Keratinocyte (primary cell): ENCODE measurements around the gene CCDC182. TPM values are rescaled to one million over a fixed set of nuclear protein-coding genes. Genes with fewer than 3 reads are reported as not detected.

Experiments
- DNase-seq: peaks from one replicate; pipeline ENCODE4 v3.0.0-alpha.2; 2011; ENCODE audit warnings: low read depth, missing footprints, low spot score
- FAIRE-seq: peaks from 2 replicates; lab custom pipeline; 2011; peaks lifted over from hg19 to GRCh38; lab: Jason Lieb, UNC
- H2AFZ ChIP-seq: 2 replicates; pipeline ENCODE4 v1.6.0; 2012; ENCODE audit warnings: low read length, control low read depth, inconsistent platforms; ENCODE audit not compliant: control insufficient read depth
- H3K27ac ChIP-seq: 2 replicates; pipeline ENCODE4 v1.5.1; 2011; ENCODE audit warnings: low read length; ENCODE audit not compliant: control insufficient read depth, insufficient read depth
- H3K27me3 ChIP-seq: 3 replicates; pipeline ENCODE4 v1.6.0; 2011; ENCODE audit warnings: low read length; ENCODE audit not compliant: control insufficient read depth, insufficient read depth; ENCODE audit errors: extremely low read depth
- H3K36me3 ChIP-seq, 2 experiments: 2 replicates in 1 of 2; 3 replicates in 1 of 2; pipeline ENCODE4 v1.5.1; 2011; ENCODE audit warnings: low read length in 2 of 2, mild to moderate bottlenecking in 1 of 2; ENCODE audit not compliant: control insufficient read depth in 2 of 2, insufficient read depth in 2 of 2; ENCODE audit errors: extremely low read depth in 1 of 2
- H3K4me1 ChIP-seq: 3 replicates; pipeline ENCODE4 v1.5.1; 2011; ENCODE audit warnings: low read length; ENCODE audit not compliant: control insufficient read depth, insufficient read depth; ENCODE audit errors: extremely low read depth
- H3K4me2 ChIP-seq: 3 replicates; pipeline ENCODE4 v1.6.0; 2011; ENCODE audit warnings: low read depth, low read length; ENCODE audit not compliant: control insufficient read depth, insufficient read depth; ENCODE audit errors: extremely low read depth
- H3K4me3 ChIP-seq, 3 experiments: fragments of 200-600 bp in 1 of 3; sonication (generic) in 1 of 3; 2 replicates in 2 of 3; 3 replicates in 1 of 3; pipeline ENCODE4 v1.5.1; 2011 to 2016; ENCODE audit warnings: low read length in 3 of 3, mild to moderate bottlenecking in 3 of 3, control low read depth in 2 of 3, inconsistent platforms in 1 of 3, low read depth in 1 of 3, mixed read lengths in 1 of 3, mixed run types in 1 of 3, moderate library complexity in 1 of 3; ENCODE audit not compliant: control insufficient read depth in 2 of 3, insufficient read depth in 2 of 3; ENCODE audit errors: extremely low read depth in 1 of 3
- H3K79me2 ChIP-seq: 2 replicates; pipeline ENCODE4 v1.6.0; 2012; ENCODE audit warnings: low read length; ENCODE audit not compliant: control insufficient read depth, insufficient read depth
- H3K9ac ChIP-seq: 3 replicates; pipeline ENCODE4 v1.6.0; 2011; ENCODE audit warnings: low read length; ENCODE audit not compliant: control insufficient read depth, insufficient read depth; ENCODE audit errors: extremely low read depth
- H3K9me1 ChIP-seq: 3 replicates; pipeline ENCODE4 v1.6.0; 2011; ENCODE audit warnings: low read length; ENCODE audit not compliant: control insufficient read depth, insufficient read depth; ENCODE audit errors: extremely low read depth
- H3K9me3 ChIP-seq: 2 replicates; pipeline ENCODE4 v1.5.1; 2012; ENCODE audit warnings: low read depth, low read length; ENCODE audit not compliant: control insufficient read depth
- H4K20me1 ChIP-seq: 3 replicates; pipeline ENCODE4 v1.6.0; 2011; ENCODE audit warnings: low read length; ENCODE audit not compliant: control insufficient read depth, insufficient read depth; ENCODE audit errors: extremely low read depth
- EZH2 ChIP-seq: IDR thresholded peaks from one replicate; pipeline ENCODE4 v1.6.1; 2012; ENCODE audit warnings: inconsistent platforms, mild to moderate bottlenecking, low read length, moderate library complexity
- dilution Hi-C: fragments of 300-500 bp; cut with MboI; formaldehyde crosslinking; loops from one replicate; pipeline ENCODE4 v1.7.0; 2020; ENCODE audit warnings: low sequenced_read_pairs; ENCODE audit not compliant: extremely low pct_ligation_motif_present
- polyA plus RNA-seq, 5 experiments: library from polyadenylated mRNA; depleted of rRNA in 3 of 5; stranded (reverse) in 3 of 5; stranded (forward) in 1 of 5; unstranded in 1 of 5; fragments of >200 nt; gene quantifications; 1 replicate in 1 of 5; 2 replicates in 3 of 5; 3 replicates in 1 of 5; pipeline versions ENCODE4 v1.2.1 to v1.2.3, GENCODE V29; 2011 to 2012; ENCODE audit warnings: missing spikeins in 2 of 5, low read depth in 1 of 5, low replicate concordance in 1 of 5
- TF ChIP-seq, protein P1 (sequence below), 3 experiments: IDR thresholded peaks in 1 of 3; conservative IDR thresholded peaks in 1 of 3; optimal IDR thresholded peaks in 1 of 3; 2 replicates in 2 of 3; 3 replicates in 1 of 3; pipeline versions ENCODE3 to v1.5.1; 2011; ENCODE audit warnings: low read length in 3 of 3, mild to moderate bottlenecking in 3 of 3, moderate library complexity in 2 of 3, control low read depth in 1 of 3, inconsistent platforms in 1 of 3; ENCODE audit not compliant: insufficient read depth in 2 of 3; ENCODE audit errors: extremely low read depth in 1 of 3

The CCDC182 gene
- polyA plus RNA-seq, 1 donor (not counting 4 experiments of a cell fraction or from before 2014, with no cell fraction given) = not detected

DNA sequence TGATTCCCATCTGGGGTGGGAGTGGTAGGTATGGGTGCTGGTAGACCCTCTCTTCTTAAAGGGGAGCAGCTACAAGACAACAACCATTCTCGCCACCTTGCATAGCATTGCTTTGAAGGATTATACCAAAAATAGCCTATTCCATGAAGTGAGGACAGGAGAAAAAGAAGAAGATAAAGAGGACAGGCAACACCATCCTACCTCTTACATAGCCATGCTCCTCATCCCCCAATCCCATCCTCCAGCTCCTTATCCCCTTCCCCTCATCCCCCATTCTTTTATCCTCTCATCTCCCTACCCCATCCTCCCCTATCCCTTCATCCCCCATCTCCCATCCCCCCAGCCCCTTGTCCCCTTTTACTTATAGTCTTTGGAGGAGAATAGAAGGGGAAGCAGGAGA, 29.1 kb downstream of the CCDC182 start:
- H3K9ac ChIP-seq = no peak overlapping the region
- no peak overlapping the region for H3K27ac ChIP-seq
- dilution Hi-C loops = no loop called here
- no peak for FAIRE-seq
- peaks cover 36% of the 10 kb centered on the region for H3K27me3 ChIP-seq
- no peak overlapping the region for H2AFZ ChIP-seq
- H3K9me3 ChIP-seq = no peaks in the 10 kb centered on the region
- H3K4me1 ChIP-seq = no peaks in the 10 kb centered on the region
- TF ChIP-seq, protein P1, sequence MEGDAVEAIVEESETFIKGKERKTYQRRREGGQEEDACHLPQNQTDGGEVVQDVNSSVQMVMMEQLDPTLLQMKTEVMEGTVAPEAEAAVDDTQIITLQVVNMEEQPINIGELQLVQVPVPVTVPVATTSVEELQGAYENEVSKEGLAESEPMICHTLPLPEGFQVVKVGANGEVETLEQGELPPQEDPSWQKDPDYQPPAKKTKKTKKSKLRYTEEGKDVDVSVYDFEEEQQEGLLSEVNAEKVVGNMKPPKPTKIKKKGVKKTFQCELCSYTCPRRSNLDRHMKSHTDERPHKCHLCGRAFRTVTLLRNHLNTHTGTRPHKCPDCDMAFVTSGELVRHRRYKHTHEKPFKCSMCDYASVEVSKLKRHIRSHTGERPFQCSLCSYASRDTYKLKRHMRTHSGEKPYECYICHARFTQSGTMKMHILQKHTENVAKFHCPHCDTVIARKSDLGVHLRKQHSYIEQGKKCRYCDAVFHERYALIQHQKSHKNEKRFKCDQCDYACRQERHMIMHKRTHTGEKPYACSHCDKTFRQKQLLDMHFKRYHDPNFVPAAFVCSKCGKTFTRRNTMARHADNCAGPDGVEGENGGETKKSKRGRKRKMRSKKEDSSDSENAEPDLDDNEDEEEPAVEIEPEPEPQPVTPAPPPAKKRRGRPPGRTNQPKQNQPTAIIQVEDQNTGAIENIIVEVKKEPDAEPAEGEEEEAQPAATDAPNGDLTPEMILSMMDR (optimal IDR thresholded peaks at IDR 0.05 in 1 of 3, IDR thresholded peaks at IDR 0.05 in 1 of 3, conservative IDR thresholded peaks at IDR 0.05 in 1 of 3; ENCODE audit: extremely low read depth in 1 of 3, insufficient read depth in 2 of 3, low read length in 3 of 3) = no peak
- TF ChIP-seq EZH2 = no peak
- no peak overlapping the region for H3K4me3 ChIP-seq
- no peak overlapping the region for H3K4me2 ChIP-seq
- H3K79me2 ChIP-seq = no peaks in the 10 kb centered on the region
- no peaks in the 10 kb centered on the region for H3K9me1 ChIP-seq
- DNase-seq = no peak
- no peaks in the 10 kb centered on the region for H4K20me1 ChIP-seq
- H3K36me3 ChIP-seq = no peaks in the 10 kb centered on the region

DNA sequence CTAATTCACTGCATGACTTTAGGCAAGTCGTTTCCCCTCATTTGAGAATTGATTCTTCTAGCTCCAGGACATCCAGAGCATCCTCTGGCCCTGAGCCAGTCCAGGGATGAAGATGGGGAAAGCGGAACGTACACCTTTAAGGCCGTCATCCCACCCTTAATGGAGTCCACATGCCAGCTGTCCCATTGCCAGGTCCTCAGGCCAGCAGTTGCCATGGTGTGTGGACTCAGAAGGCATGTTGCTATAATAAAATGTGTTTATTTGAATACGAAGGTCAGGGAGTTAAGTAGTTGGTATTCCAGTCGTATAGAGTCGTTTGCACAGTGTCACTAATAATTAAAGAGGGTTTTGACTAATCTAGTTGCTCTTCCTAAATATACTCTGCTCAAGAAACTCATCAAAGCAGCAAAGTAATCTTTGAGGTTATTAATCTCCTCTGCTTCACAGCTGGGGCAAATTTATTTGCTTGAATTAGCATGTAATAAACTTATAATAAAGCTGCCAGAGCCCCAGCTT, 30.4 kb downstream of the CCDC182 start:
- DNase-seq = no peak
- dilution Hi-C loops = no loop called here
- no peaks in the 10 kb centered on the region for H3K79me2 ChIP-seq
- H3K4me3 ChIP-seq = no peak overlapping the region
- TF ChIP-seq, protein P1 (optimal IDR thresholded peaks at IDR 0.05 in 1 of 3, IDR thresholded peaks at IDR 0.05 in 1 of 3, conservative IDR thresholded peaks at IDR 0.05 in 1 of 3; ENCODE audit: extremely low read depth in 1 of 3, insufficient read depth in 2 of 3, low read length in 3 of 3) = no peak
- no peak for TF ChIP-seq EZH2
- no peaks in the 10 kb centered on the region for H3K4me1 ChIP-seq
- H3K36me3 ChIP-seq = no peaks in the 10 kb centered on the region
- no peaks in the 10 kb centered on the region for H3K9me3 ChIP-seq
- H3K27ac ChIP-seq = no peak overlapping the region
- H3K9ac ChIP-seq = no peak overlapping the region
- FAIRE-seq = no peak
- no peaks in the 10 kb centered on the region for H4K20me1 ChIP-seq
- H3K27me3 ChIP-seq = peaks cover 34% of the 10 kb centered on the region
- H3K9me1 ChIP-seq = no peaks in the 10 kb centered on the region
- no peak overlapping the region for H2AFZ ChIP-seq
- no peak overlapping the region for H3K4me2 ChIP-seq
